KBM-7 (cell line): Measurements from ENCODE around the gene ANK2.

Experiments used
- DNase-seq: peaks from one replicate; pipeline ENCODE4 v3.0.0-alpha.2; 2015
- in situ Hi-C: fragments of 300-500 bp; cut with MboI; formaldehyde crosslinking; loops from 2 replicates; pipeline ENCODE4 v1.14.3; 2020; ENCODE audit warnings: low sequenced_read_pairs, low pct_unique_long_range_greater_than_20kb, mixed read lengths

ANK2 gene

GRCh38 chr4:113248320-113248719, 198.9 kb downstream of the ANK2 start:
- DNase-seq, result no peak
- in situ Hi-C loops, result no loop called here

GRCh38 chr4:113255628-113256027, 206.2 kb downstream of the ANK2 start:
- DNase-seq, result no peak
- in situ Hi-C loops, result no loop called here

DNA sequence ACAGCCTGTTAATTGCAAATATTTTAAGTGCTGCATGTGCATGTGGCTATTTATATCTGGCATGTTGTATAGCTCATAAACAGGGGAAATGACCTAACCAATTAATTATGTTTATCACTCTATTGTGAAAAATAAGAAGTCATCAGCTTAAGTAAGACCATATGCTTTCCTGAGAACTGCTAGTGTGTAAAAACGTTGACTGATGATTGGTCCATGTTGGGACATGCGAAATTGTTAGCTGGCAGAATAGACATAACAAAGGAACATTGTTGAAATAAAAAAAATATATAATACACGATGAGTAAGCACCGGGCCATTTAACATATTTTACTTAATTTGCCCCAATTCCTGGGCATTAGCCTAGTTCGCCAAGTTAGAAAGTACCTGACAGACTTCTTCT, 207.5 kb downstream of the ANK2 start:
- no peak for DNase-seq
- in situ Hi-C loops, result no loop called here

DNA sequence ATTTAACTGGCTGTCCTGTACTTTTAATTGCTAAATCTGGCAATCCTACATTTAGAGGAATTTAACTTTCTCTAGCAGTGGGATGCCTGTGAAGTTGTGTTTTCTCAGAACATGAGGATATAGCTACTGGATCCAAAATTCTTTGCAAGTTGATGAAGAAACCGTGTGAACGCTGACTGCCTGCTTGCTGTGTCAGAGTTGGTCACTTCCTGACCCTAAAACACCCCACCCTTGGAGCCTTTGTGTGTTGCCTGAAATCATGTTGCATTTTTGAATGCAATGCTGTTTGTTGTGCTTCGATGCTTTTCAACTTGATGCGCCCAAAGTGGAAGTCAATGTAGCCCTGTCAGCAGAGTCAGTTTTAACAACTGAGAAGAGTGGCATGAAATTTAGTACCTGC, 211.2 kb downstream of the ANK2 start:
- DNase-seq, result no peak
- in situ Hi-C loops, result no loop called here

DNA sequence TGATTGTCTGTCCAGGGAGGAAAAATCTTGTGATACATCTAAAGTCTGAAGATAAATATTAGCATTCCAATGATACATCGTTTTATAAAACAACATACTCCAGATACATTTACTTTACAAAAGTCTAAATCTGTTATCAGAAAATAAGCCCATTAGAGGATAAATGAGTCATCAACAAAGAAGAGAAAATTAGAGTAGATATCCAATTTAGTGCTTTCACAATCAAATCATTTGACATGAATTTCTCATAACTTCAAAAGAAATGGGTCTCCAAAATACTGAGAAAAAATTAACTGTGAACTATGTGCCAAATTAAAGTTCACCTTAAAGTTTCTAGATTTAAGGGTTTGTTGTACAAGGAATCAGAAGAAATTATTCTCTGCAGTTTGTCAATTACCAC, 213.8 kb downstream of the ANK2 start:
- in situ Hi-C loops, result no loop called here
- no peak for DNase-seq

DNA sequence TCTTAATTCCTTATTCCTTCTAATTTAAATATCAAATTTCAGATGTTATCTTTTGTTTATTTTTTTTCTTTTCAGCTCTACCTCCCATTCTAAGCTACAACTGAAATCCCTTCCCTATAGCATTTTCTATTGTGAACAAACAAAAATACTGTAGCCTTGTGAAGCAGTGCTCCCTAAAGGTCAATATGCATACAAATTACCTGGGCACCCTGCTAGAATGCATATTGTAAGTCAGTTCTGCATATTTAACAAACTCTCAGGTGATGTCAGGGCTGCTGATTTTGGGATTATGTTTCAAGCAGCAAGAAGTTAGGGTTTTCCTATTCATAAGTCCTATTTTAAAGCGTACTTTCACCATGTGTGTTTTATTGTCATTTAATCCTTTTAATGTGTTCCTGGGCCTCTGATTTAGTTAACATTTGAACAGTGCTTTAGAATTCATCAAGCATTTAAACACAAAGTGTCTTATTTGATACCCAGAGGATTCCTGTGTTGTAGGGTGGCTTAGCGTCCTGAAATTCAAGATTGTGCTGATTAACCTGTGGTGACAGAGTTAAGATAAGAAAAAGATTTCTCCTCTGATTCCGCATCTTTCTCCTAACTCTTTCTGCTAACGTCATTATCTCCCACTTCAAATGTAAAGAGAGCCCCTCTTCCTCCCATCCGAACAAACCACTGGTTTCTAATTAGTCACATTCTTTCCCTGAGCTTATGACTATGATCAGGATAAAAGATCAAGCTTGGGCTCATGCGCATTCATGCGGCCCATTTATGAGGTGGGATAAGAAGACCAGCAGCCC, 221.3 kb downstream of the ANK2 start:
- no peak for DNase-seq
- in situ Hi-C loops, result no loop called here

DNA sequence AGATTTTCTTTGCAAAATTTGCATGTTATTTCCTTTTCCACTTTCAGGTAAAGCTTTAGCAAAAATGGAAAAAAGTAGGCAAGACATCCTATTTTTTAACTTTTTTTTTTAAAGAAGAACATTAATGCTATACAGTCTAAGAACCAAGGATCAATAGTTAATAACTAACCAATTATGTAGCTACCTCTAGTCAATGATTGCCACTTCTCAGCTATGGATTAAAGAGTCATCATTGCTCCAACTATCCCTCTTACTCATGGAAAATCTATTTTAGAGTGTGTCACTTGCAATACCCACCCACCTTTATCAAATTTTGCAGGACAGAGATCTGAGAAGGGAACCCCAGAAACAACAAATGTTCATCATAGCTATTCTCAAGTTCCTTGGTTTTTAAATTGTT, 223.1 kb downstream of the ANK2 start:
- DNase-seq, result no peak
- in situ Hi-C loops, result no loop called here

DNA sequence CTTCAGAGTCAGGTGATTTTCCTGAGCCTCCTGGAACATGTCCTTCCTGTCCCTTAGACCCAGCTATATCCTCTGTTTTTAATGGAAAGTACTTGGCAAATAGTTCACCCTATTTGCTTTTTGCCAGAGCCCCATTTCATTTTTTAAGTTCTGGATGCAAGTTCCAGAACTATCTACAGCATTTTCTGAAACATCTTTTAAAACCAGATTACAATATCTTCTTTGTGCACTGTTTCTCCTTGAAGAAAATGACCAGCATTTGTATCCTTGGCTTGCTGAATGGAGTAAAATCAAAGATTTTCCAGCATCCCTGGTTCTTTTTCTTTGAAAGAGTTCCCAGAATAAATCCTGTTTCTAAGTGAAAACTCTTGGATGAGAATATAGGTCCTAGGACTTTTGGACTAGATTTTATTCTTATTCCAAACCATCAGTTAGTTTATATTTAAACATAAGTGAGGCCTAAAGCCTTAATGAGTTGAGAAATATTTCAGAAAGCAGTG, 224.3 kb downstream of the ANK2 start:
- in situ Hi-C loops, result no loop called here
- DNase-seq, result no peak

DNA sequence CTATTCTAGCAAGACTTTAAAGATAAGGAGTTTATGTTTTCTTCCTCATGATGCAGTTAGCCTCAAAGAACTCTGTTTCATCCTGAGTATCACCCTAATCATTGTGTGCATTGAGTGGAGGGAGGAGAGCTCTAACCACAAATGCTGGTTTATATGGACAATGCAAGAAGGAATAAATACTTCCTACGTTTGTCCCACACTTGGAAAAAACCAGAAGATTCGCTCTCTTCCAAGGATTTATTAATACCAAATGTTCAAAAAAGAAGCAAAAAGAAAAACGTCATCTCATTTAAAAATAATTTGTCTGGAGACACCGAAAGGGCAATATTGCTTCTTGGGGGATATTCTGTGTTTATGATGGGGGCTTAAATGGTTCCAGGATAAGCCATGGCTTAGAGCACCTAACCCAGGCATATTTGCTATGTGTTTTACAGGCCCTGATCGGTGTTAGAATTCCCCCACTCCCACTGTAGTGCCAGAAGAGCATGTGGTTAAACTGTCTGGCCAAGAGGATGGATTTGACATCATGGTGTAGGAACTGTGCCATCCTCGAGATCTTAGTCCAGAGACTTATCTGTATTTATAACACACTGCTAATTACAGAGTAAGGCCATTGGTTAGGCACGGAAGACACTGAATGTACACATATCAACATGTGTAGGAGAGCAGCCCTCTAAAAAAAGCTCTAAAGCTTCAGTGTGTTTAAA, 227.2 kb downstream of the ANK2 start:
- no peak for DNase-seq
- in situ Hi-C loops, result no loop called here

DNA sequence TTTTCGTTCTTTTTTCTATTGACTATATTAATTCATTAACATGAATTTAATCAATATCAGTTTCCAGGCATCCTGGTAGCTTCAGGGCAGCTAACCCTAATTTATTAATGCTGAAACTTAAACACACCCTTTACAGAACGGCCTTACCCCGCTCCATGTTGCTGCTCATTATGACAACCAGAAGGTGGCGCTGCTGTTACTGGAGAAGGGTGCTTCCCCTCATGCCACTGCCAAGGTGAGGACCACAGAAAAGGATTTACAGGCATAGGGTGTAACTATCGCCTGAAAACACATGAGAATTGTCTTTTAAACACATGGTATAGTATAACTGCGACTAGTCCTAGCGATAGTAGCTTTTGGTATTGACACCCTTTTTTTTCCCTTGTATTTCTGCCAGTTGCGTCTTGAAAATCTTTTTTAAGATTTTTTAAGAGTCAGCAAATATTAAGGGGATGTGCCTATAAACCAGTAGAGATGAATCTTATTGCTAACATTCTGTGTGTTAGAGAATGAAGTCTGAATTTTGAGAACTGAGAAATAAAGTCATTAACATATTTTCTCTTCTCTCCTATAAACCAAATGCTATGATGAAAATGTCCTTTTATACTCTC, 229.0 kb downstream of the ANK2 start:
- DNase-seq, result peak; percentile 57
- in situ Hi-C loops, result no loop called here

- no peak for DNase-seq
- in situ Hi-C loops, result no loop called here
Measured at GRCh38 chr4:113285501-113285900, 236.0 kb downstream of the ANK2 start.

GRCh38 chr4:113288257-113288656, 238.8 kb downstream of the ANK2 start:
- in situ Hi-C loops, result no loop called here
- DNase-seq, result no peak

- no peak for DNase-seq
- in situ Hi-C loops, result no loop called here
Measured at GRCh38 chr4:113288696-113289095, 239.2 kb downstream of the ANK2 start.

GRCh38 chr4:113289766-113290165, 240.3 kb downstream of the ANK2 start:
- in situ Hi-C loops, result no loop called here
- DNase-seq, result no peak

- in situ Hi-C loops, result no loop called here
- no peak for DNase-seq
Measured at GRCh38 chr4:113290666-113291065, 241.2 kb downstream of the ANK2 start.

DNA sequence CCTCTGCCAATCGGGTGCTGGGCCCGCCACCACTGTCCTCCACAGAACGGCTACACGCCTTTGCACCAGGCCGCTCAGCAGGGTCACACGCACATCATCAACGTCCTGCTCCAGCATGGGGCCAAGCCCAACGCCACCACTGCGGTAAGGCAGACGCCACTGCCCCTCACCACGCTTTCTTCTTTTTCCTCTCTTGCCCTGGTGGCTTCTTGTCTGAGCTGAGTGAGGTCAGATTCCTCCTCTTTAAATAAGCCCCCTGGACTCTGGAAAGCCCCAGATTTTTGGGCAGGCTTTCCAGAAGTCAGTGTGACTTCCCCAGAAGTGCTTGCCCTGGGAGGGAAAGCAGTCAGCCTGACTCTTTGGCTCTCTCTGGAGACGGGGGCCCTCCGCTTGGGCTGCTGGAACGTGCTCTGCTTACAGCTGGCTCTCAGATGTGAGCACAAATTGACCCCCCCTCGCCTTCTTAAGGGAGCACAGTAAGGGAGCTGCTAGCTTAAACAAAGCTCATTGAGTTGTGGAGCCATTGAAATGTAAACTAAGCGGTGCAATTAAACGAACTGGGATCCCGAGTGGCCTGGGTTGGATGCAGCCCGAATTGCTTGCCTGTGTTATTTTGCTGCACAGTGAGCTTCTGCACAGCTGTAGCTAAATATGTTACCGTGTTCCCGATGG, 243.1 kb downstream of the ANK2 start:
- in situ Hi-C loops, result no loop called here
- no peak for DNase-seq

DNA sequence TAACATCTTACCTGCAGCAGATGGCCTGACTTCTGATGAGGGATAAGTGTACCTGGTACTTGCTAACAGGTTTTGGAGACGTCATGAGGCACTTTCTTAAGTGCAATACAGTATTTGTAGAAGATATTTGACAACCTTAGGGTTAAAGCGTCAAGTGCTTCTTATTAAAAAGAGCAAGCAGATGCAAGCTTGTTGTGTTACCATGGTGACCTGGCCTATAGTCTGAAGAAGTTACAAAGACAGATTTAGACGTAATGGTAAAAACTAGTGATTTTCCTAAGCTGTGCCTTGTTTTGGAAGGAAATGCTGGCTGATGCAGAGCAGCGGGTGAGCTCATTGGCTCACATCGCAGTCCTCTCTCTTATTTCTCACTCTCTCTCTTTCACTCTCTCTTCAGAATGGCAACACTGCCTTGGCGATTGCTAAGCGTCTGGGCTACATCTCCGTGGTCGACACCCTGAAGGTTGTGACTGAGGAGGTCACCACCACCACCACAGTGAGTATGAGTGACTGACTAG, 243.6 kb downstream of the ANK2 start:
- DNase-seq, result no peak
- in situ Hi-C loops, result no loop called here

- DNase-seq, result no peak
- in situ Hi-C loops, result no loop called here
Measured at GRCh38 chr4:113293674-113294073, 244.2 kb downstream of the ANK2 start.

DNA sequence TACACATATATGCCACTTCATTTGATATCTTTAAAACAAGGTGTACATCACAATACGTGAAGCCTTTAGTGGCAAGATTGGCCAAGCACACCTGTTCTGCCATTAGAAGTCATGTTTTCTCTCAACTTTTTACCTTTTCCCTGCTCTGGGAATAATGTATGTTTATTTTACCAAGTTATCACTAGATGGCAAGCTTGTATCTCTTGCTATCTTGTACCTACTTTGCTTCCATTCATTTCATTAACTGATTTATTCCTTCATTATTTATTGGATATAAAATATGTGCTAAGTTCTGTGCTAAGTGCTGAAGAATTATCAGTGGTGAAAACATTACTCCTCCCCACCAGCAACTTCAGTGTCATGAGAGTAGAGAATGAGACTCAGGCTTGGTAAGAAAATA, 245.5 kb downstream of the ANK2 start:
- DNase-seq, result no peak
- in situ Hi-C loops, result no loop called here
